ENCODE data around the gene NELFB.

NELFB gene

DNA sequence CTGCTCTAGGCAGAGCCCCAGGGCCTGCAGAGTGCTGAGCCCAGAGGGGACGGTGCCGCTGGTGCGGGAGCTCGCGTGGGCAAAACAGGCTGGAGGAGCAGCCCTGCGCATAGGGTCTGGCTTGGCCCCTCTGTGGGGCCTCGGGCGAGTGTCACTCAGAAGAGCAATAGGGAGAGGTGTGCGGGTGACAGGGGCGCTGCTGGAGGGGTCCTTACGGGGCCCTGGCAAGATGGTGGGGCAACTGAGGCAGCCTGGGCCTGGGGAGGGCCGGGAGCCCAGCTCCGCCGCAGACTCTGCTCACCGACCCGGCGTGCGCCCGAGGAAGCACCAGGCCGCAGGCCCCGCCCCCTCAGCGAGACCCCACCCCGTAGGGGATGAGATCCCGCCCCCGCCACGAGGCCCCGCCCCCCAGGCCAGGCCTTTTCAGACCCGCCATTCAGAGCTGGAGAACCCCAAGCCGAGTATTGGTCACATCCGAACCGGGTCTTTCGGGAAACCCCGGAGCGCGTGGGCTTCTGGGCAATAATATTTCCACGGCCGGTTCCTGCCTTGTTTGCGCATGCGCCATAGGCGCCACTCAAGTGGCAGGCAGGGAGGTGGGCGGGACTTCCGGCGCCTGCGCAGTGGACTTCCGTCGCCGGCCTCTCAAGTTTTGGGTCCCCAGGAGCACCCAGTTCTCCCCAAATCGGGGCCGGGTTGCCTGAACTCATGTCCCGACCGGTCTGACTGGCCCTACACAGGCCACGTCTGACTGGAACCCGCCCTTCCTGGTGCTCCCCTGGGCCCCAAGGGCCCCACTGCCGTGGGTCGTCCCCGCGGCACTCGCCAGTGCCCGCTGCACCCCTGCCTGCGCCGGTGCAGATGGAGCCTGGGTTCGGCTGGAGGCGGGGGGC, 31.8 kb upstream of the NELFB start:
- peak; percentile 95 for DNase-seq

DNA sequence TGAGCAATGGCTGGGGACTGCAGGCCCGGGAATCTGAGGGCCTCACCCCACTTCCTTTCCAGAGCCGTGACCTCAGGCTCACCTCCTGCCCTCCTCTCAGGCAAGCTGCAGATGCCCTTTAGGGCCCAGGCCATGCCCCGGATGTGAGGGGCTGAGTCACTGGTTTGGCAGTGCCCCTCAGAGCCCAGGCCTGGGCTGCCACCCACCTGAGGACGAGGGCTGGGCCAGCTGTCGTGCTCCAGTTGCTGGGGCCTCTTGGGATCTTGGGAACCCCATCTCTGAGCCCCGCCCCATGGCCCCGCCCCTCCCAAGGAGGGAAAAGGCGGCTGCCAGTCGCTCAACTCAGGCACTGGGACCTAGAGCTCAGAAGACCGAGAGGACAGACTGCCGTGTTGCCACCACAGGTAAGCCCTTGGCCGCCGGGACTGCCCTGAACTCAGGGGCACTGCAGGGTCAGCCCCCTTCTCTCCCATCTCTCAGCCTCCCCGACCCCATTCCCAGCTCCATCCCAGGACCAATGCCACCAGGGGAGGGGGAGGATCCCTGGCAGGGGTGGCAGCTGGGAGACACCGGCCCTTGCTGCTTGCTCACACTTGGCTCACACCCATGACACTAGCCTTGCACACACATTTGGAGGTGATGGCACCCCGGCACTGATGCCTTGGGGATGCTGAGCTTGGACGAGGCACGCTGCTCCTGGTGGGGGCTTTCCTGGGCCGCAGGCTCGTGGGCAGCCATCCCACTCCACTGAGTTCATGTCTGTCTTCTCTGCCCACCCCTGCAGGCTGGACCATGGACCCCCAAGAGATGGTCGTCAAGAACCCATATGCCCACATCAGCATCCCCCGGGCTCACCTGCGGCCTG, 30.1 kb upstream of the NELFB start, which contains the start of gene CYSRT1:
CYSRT1 (plus strand) TSS at position 345 of the 865 bp plus-strand sequence; CDS start at position 793, 448 bp downstream.
- no peak for DNase-seq

DNA sequence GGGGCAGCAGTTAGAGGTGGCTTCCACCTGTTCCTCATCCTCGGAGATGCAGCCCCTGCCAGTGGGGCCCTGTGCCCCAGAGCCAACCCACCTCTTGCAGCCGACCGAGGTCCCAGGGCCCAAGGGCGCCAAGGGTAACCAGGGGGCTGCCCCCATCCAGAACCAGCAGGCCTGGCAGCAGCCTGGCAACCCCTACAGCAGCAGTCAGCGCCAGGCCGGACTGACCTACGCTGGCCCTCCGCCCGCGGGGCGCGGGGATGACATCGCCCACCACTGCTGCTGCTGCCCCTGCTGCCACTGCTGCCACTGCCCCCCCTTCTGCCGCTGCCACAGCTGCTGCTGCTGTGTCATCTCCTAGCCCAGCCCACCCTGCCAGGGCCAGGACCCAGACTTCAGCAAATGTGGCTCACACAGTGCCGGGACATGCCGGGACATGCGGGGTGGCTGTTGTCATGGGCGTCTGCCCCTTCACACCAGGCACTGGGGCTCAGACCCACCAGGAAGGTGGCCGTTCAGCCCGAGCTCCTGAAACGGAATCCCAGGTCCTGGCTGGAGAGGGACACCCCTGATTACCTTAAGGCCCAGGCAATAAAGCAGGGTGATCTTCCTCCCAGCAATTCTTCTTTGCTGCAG, 29.3 kb upstream of the NELFB start:
- no peak for DNase-seq

DNA sequence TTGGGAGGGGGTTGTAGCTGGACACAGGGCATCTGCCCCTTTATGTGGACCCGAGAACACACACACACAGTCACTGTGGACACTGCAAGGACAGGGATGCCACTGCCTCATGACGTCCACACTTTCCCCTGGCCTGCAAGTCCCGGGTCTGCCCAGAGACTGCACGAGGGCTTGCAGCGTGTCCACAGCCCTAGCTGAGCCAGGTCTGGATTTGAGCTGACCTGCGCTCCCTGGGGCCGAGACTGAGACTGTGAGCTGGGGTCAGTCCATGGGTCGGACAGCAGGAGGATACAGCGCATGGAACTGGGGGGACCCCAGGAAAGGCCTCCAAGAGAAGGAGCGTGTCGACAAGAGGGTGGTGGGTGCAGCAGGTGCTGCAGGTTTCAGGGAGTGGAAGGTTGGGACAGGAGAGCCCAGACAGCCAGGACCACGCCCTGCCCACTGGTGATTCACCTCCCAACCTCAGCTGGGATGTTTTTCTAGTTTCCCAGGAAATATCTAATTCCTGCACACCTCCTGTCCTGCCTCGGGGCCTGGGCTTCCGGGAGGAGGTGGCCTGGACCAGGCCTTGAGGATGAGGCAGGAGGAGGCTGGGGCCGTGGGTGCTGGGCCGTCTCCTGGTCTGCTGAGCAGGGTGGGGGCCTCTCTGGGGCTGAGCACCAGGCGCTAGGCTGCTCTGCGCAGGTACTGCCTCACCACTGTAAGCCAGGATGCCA, 28.6 kb upstream of the NELFB start:
- no peak for DNase-seq

DNA sequence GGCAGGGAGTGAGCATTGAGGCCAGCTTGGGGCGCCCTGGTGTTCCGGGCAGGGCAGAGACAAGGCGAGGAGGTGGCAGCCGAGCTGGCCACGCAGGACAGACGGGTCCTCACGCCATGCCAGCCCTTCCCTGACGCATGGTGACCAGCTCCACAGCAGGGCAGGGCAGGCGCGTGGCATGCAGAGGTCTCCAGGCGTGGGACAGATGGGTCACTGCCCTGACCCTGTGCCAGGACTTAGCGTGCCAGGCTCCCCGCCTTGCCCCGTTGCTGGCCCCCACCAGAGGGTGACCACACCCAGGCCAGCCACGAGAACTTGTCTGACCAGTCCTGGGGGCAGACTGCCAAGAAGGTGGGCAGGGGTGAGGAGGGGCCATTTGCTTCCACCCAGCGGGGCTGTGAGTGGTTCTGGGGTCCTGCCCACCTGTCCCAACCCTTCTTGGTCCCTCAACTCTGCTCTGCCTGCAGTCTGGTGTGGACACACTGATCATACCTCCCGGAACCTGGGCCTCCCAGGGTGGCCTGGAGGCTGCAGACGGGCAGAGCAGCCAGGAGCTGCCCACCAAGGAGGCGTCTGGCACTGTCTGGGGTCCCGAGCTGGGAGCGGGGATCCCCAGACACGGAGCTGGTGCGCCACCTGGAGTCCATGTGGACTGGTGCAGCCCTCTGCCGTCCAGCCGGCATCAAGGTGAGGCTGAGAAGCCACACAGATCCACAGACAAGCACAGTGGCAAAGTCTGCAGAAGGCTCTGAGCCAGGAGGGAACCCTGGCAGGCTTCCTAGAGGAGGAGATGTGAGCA, 27.9 kb upstream of the NELFB start, which contains the start of gene RNF224:
RNF224 (plus strand) TSS at position 449 of the 799 bp plus-strand sequence. CDS start 834 bp downstream, outside the sequence.
- peak; percentile 81 for DNase-seq

DNA sequence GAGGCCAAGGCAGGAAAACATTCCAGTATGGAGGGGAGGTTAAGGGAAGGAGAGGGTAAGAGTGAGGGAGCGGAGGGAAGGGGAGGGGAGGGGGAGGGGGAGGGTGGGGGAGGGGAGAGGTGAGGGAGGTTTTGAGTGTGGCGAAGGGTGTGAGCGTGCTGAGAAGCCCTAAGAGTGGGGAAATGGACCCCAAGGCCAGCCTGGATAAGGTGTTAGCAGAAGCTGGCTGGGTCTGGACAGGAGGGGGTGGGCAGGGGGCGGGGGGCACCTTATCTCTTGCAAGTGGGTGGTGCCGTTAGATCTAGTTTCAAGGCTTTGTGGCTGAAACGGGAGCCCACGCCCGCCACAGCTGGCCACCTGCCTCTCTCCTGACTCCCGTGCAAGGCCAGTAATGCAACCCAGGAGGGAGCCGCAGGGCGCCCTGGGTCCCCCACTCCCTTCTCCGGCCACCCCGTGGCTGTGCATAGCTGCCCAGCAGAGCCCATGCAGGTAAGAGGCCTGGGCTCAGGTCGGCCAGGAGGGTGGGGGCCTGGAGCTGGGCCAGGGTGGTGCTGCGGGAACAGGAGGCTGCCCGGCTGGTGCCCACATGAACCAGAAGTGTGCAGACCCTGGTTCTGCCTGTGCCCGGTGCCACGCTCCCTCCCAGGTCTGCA, 27.1 kb upstream of the NELFB start:
- DNase-seq, result no peak

DNA sequence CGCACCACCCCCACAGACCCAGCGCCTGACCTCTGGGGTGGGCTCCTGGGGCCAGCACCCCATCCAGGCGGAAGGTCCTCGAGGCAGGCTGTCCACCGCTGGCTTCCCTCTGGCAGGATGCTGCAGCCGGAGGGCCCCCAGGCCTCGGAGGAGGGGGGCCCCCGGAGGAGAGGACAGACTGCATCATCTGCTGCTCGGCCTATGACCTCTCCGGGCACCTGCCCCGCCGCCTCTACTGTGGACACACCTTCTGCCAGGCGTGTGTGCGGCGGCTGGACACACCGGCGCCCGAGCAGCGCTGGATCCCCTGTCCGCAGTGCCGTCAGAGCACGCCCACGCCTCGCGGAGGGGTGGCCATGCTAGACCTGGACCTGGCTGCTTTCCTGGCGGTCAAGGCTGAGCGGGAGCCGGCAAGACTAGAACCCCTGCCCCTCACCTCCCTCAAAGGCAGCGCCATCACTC, 26.6 kb upstream of the NELFB start:
- DNase-seq, result no peak

- no peak for DNase-seq
Observed at GRCh38 chr9:137228968-137229896, 25.9 kb upstream of the NELFB start.

DNA sequence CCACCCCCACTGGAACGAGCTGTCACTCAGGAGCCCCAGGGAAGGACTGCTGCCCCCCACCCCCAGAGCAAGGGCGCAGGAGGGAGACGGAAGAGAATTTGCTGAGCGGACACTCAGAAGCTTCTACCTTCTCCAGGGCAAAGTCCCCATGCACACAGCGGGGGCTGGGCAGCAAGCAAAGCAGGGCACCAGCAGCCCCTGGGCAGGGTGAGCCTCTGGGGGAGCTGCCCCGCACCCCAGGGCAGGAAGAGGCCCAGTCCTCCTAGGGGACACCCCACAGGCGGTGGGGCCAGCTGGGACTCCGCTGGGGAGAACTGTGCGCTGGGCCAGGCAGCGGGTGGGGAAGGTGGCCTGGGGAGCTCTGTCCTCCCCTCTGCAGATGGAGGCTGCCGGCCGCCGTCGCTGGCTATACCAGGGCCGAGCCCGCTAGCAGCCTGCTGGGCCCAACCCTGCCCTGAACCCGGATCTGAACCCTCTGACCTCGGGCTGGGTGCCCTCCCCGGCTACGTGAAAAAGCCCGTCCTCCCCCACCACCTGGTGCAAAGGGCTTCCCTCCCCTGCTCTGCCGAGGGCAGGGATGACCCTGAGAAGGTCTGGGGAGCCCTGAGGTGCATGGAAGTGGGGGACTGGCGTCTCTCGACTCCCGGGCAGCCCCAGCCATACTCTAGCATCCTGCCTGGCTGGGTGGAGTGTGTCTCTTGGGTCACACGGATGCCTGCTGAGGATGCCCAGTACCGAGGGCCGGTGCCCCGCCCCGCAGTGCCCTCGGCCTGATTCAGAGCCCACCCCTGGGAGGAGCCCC, 25.0 kb upstream of the NELFB start:
- no peak for DNase-seq

- DNase-seq, result no peak
Observed at GRCh38 chr9:137230705-137231371, 24.3 kb upstream of the NELFB start, which contains the start of gene SLC34A3. TSS of gene SLC34A3 (plus strand) at chr9:137230901. CDS start at chr9:137231703, 802 bp downstream.

- no peak for DNase-seq
Observed at GRCh38 chr9:137231372-137232039, 23.6 kb upstream of the NELFB start.

DNA sequence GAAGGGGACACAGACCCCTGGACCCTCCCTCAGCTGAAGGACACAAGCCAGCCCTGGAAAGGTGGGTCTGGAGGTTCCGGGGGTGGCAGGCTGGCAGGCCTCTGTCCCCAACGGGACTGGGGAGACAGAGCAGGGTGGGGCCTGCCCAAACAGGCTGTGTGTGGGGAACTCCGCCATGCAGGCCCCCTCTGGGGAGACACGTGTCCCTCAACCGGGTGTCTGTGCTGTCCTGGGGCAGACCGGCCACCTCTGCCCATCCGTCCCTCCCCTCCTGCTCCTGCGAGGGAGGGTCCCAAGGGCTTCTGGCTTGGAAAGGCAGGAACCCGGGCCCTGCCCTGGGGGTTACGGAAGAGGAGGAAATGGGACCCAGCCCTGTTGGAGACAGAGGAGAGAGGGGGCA, 23.0 kb upstream of the NELFB start:
- DNase-seq, result no peak

DNA sequence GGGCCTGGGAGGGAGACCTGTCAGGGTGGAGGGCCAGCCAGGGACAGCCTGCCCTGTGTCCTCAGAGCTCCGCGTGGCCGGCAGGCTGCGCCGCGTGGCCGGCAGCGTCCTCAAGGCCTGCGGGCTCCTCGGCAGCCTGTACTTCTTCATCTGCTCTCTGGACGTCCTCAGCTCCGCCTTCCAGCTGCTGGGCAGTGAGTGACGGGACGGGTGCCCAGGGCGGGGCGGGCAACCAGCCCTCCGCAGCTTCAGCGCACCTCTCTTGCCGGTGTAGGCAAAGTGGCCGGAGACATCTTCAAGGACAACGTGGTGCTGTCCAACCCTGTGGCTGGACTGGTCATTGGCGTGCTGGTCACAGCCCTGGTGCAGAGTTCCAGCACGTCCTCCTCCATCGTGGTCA, 22.6 kb upstream of the NELFB start:
- DNase-seq, result no peak

- DNase-seq, result no peak
Observed at GRCh38 chr9:137233143-137233980, 21.8 kb upstream of the NELFB start.

DNA sequence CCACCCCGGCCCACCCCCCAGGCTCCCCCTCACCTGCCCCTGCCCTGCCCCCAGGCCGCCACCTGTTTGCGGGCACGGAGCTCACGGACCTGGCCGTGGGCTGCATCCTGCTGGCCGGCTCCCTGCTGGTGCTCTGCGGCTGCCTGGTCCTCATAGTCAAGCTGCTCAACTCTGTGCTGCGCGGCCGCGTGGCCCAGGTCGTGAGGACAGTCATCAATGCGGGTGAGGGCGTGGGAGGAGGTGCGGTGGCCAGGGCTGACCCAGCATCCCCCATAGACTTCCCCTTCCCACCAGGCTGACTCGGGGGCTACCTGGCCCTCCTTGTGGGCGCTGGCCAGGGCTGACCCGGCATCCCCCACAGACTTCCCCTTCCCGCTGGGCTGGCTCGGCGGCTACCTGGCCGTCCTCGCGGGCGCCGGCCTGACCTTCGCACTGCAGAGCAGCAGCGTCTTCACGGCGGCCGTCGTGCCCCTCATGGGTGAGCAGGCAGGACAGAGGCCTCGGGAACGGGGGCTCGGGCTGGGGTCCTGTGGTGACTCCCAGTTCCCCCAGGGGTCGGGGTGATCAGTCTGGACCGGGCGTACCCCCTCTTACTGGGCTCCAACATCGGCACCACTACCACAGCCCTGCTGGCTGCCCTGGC, 21.0 kb upstream of the NELFB start:
- DNase-seq, result no peak
